GM04503 (cell line): ENCODE measurements around the gene CLK4.

Experiments used
- DNase-seq: peaks from one replicate; pipeline ENCODE4 v3.0.0-alpha.2; 2012; ENCODE audit warnings: low read depth

The CLK4 gene

GRCh38 chr5:178553517-178553916 lies 73.3 kb downstream of the CLK4 start:
- no peak for DNase-seq
